GM12891 (cell line): Measurements from ENCODE around the gene PGLYRP1.

Experiments
- POLR2A ChIP-seq: IDR thresholded peaks from 2 replicates; pipeline ENCODE4 v1.6.1; 2011; ENCODE audit warnings: low read depth, low read length, control low read depth
- POLR2AphosphoS5 ChIP-seq: IDR thresholded peaks from 2 replicates; pipeline ENCODE4 v1.6.1; 2011; ENCODE audit warnings: low read depth, low read length, control low read depth
- TAF1 ChIP-seq: IDR thresholded peaks from 2 replicates; pipeline ENCODE4 v1.6.1; 2011; ENCODE audit warnings: low read depth, low read length, control low read depth

GRCh38 chr19:46068345-46069258, 45.7 kb upstream of the PGLYRP1 start:
- no peak for TF ChIP-seq POLR2AphosphoS5
- no peak for TF ChIP-seq POLR2A
- TF ChIP-seq TAF1, result no peak
